GM12891 (cell line): ENCODE data around the gene RNF114.

Source experiments
- POLR2A ChIP-seq: IDR thresholded peaks from 2 replicates; pipeline ENCODE4 v1.6.1; 2011; ENCODE audit warnings: low read depth, low read length, control low read depth
- POLR2AphosphoS5 ChIP-seq: IDR thresholded peaks from 2 replicates; pipeline ENCODE4 v1.6.1; 2011; ENCODE audit warnings: low read depth, low read length, control low read depth
- POU2F2 ChIP-seq: IDR thresholded peaks from 2 replicates; pipeline ENCODE4 v1.6.1; 2011; ENCODE audit warnings: low read depth, mild to moderate bottlenecking, control low read depth, low read length, moderate library complexity
- TAF1 ChIP-seq: IDR thresholded peaks from 2 replicates; pipeline ENCODE4 v1.6.1; 2011; ENCODE audit warnings: low read depth, low read length, control low read depth

GRCh38 chr20:49919461-49919860 is 16.7 kb upstream of the RNF114 start:
- no peak for TF ChIP-seq TAF1
- no peak for TF ChIP-seq POU2F2
- TF ChIP-seq POLR2A, result no peak
- TF ChIP-seq POLR2AphosphoS5, result no peak
